ENCODE measurements around the gene IL4R. TPM values are rescaled to one million over a fixed set of nuclear protein-coding genes. Genes with fewer than 3 reads are reported as not detected.

Gene IL4R
- total RNA-seq, 1 experiment from 2014 or later: 28.6 TPM

- Histone ChIP-seq H4K5ac (ENCODE audit: insufficient read length, low read depth, low read length) (no peak overlapping the region), H3K18ac (ENCODE audit: insufficient read length, low read depth, low read length) (no peak overlapping the region), H2BK120ac (ENCODE audit: low read depth, low read length, poor library complexity, severe bottlenecking) (no peak overlapping the region), H2BK5ac (ENCODE audit: insufficient read length, low read length) (no peak overlapping the region), H3K14ac (ENCODE audit: insufficient read depth, low read length) (no peak overlapping the region), H2BK12ac (ENCODE audit: insufficient read length, low read depth, low read length) (no peak overlapping the region), H3K9me3 (ENCODE audit: control insufficient read depth, low read depth, low read length) (no peaks in the 10 kb centered on the region), H3K4me1 (ENCODE audit: insufficient read depth, low read length) (no peaks in the 10 kb centered on the region), H4K8ac (replicated peaks; ENCODE audit: insufficient read length, low read depth, low read length) (no peak overlapping the region), H3K4me2 (ENCODE audit: insufficient read depth, insufficient read length, low read length) (no peak overlapping the region), H2BK20ac (ENCODE audit: low read depth, low read length, poor library complexity, severe bottlenecking) (no peak overlapping the region), H4K20me1 (ENCODE audit: control insufficient read depth, insufficient read depth, insufficient read length) (no peaks in the 10 kb centered on the region), H2BK15ac (ENCODE audit: low read depth, low read length) (no peak overlapping the region), H3K9ac (ENCODE audit: extremely low read depth, insufficient read length, low read length) (no peak overlapping the region), H3K4ac (ENCODE audit: low read depth, low read length) (no peak overlapping the region), H2AK5ac (ENCODE audit: insufficient read length, low read length) (no peak overlapping the region), H3K27me3 (ENCODE audit: insufficient read depth, low read length) (no peaks in the 10 kb centered on the region), H3T11ph (ENCODE audit: low read length) (no peak overlapping the region), H3K56ac (ENCODE audit: insufficient read length, low read depth, low read length) (no peak overlapping the region), H4K91ac (ENCODE audit: insufficient read length, low read depth, low read length) (no peak overlapping the region), H3K79me2 (ENCODE audit: insufficient read depth, low read length) (no peaks in the 10 kb centered on the region), H3K23me2 (ENCODE audit: insufficient read length, low read depth, low read length, poor library complexity, severe bottlenecking) (no peaks in the 10 kb centered on the region), H2AFZ (ENCODE audit: low read length) (no peak overlapping the region), H3K27ac (ENCODE audit: insufficient read length, low read depth, low read length) (no peak overlapping the region), H3K23ac (ENCODE audit: insufficient read length, low read depth, low read length) (no peak overlapping the region), H3K79me1 (ENCODE audit: insufficient read depth, low read depth, low read length, poor library complexity, severe bottlenecking) (no peaks in the 10 kb centered on the region)
- Mint-ChIP-seq H3K4me1 (peaks cover 0 to 7% of the 10 kb centered on the region in 2 experiments; a peak in 2 of 4 replicates), H3K4me3 (no peak overlapping the region), H3K27me3 (ENCODE audit: low read depth) (peaks cover 8% of the 10 kb centered on the region), H3K36me3 (ENCODE audit: insufficient read depth in 1 of 3, low read depth in 3 of 3) (peaks cover 0 to 3% (median 2%) of the 10 kb centered on the region in 3 experiments; a peak in 1 of 7 replicates), H3K9me3 (peaks cover 5 to 8% of the 10 kb centered on the region in 2 experiments; a peak in 3 of 5 replicates), H3K27ac (no peak overlapping the region)
- no CpG with 5 or more reads among the region's 9 CpGs for WGBS (ENCODE audit: extremely low coverage, insufficient read length, low lambda C conversion rate)
- DNase-seq: no peak
- no peak for TF ChIP-seq CTCF (conservative IDR thresholded peaks at IDR 0.05)
Measured at GRCh38 chr16:27379919-27380318, 66.1 kb downstream of the IL4R start.
